HCT116 (cell line): ENCODE results near the gene POLR2H. TPM values are rescaled to one million over a fixed set of nuclear protein-coding genes. Genes with fewer than 3 reads are reported as not detected.

Experiments
- ATAC-seq: fragments of 200-7000 bp; cut with Tn5 transposase; 2 replicates; pipeline ENCODE4 v1.9.1; 2020; ENCODE audit warnings: mild to moderate bottlenecking, moderate library complexity
- BruUV-seq: library from RNA; stranded (reverse); fragments of 400-500 nt; replicated peaks from 2 replicates; lab custom pipeline; 2021; lab: Mats Ljungman, UMichigan
- CTCF ChIA-PET: fragments of 300-600 bp; sonication (Branson Sonifier 250); formaldehyde crosslinking; loops from one replicate; lab custom pipeline; 2021; ENCODE audit warnings: antibody characterized with exemption; lab: Charles Lee
- POLR2A ChIA-PET: fragments of 300-600, 350-600 bp; sonication (Branson Sonifier 250); formaldehyde crosslinking; loops from one replicate; lab custom pipeline; 2021; ENCODE audit warnings: antibody characterized with exemption; lab: Charles Lee
- RAD21 ChIA-PET, 2 experiments: fragments of 300-600 bp; sonication (Branson Sonifier 250); formaldehyde crosslinking; loops; one replicate each; lab custom pipeline; 2023; ENCODE audit warnings: low total read pairs in 2 of 2; ENCODE audit not compliant: uncharacterized antibody in 2 of 2, unreplicated experiment in 2 of 2, low non-redundant PET in 1 of 2; lab: Charles Lee
- DNase-seq: peaks from one replicate; pipeline ENCODE4 v3.0.0-alpha.2; 2010; ENCODE audit warnings: low read depth, low spot score
- H2AFZ ChIP-seq: fragments of 200-600 bp; shearing (Covaris generic), sonication (generic); 2 replicates; pipeline ENCODE4 v1.6.1; 2017; ENCODE audit warnings: low read depth, mixed run types, mixed read lengths, antibody characterized with exemption, low read length; ENCODE audit not compliant: poor library complexity, severe bottlenecking
- H3K27ac ChIP-seq: 2 replicates; pipeline ENCODE4 v1.5.1; 2012; ENCODE audit warnings: low read depth, low read length
- H3K27me3 ChIP-seq: fragments of 200-600 bp; sonication (generic); 2 replicates; pipeline ENCODE4 v1.6.1; 2016; ENCODE audit warnings: mixed run types, low read length, mixed read lengths; ENCODE audit not compliant: insufficient read depth
- H3K36me3 ChIP-seq, 2 experiments: fragments of 200-500 bp in 1 of 2; fragments of 200-600 bp in 1 of 2; sonication (Bioruptor generic) in 1 of 2; sonication (generic) in 1 of 2; 2 replicates each; pipeline versions ENCODE4 v1.5.1 to v1.6.1; 2014 to 2016; ENCODE audit warnings: low read length in 2 of 2, inconsistent platforms in 1 of 2, mixed read lengths in 1 of 2, mixed run types in 1 of 2; ENCODE audit not compliant: insufficient read depth in 2 of 2, control insufficient read depth in 1 of 2
- H3K4me1 ChIP-seq, 2 experiments: fragments of 200-600 bp in 1 of 2; sonication (generic) in 1 of 2; 2 replicates each; pipeline versions ENCODE4 v1.5.1 to v1.6.1; 2012 to 2017; ENCODE audit warnings: low read length in 2 of 2, inconsistent platforms in 1 of 2, mild to moderate bottlenecking in 1 of 2, mixed read lengths in 1 of 2, mixed run types in 1 of 2, moderate library complexity in 1 of 2; ENCODE audit not compliant: insufficient read depth in 2 of 2, control insufficient read depth in 1 of 2
- H3K4me2 ChIP-seq: fragments of 200-600 bp; sonication (generic); 2 replicates; pipeline ENCODE4 v1.6.1; 2017; ENCODE audit warnings: mixed run types, low read length, mixed read lengths
- H3K4me3 ChIP-seq, 2 experiments: fragments of 200-600 bp in 1 of 2; sonication (generic) in 1 of 2; replicated peaks in 1 of 2; 2 replicates each; pipeline ENCODE4 v1.5.1; 2011 to 2016; ENCODE audit warnings: low read length in 2 of 2, control low read depth in 1 of 2, low read depth in 1 of 2, mild to moderate bottlenecking in 1 of 2, mixed read lengths in 1 of 2, mixed run types in 1 of 2
- H3K79me2 ChIP-seq: fragments of 200-600 bp; sonication (generic); 2 replicates; pipeline ENCODE4 v1.6.1; 2017; ENCODE audit warnings: mild to moderate bottlenecking, mixed run types, low read length, moderate library complexity, mixed read lengths; ENCODE audit not compliant: insufficient read depth
- H3K9ac ChIP-seq: fragments of 200-600 bp; sonication (generic); 2 replicates; pipeline ENCODE4 v1.6.1; 2016; ENCODE audit warnings: low read length, mixed read lengths
- H3K9me2 ChIP-seq: fragments of 200-600 bp; sonication (generic), shearing (Covaris generic); 2 replicates; pipeline ENCODE4 v1.6.1; 2017; ENCODE audit warnings: mixed run types, mild to moderate bottlenecking, moderate library complexity; ENCODE audit not compliant: insufficient read depth
- H3K9me3 ChIP-seq, 2 experiments: fragments of 200-500 bp in 1 of 2; fragments of 200-600 bp in 1 of 2; sonication (Bioruptor generic) in 1 of 2; sonication (generic) in 1 of 2; 2 replicates each; pipeline ENCODE4 v1.6.1; 2014 to 2017; ENCODE audit warnings: low read length in 2 of 2, mixed read lengths in 2 of 2, inconsistent platforms in 1 of 2, low read depth in 1 of 2, mild to moderate bottlenecking in 1 of 2, mixed run types in 1 of 2, moderate library complexity in 1 of 2; ENCODE audit not compliant: control insufficient read depth in 1 of 2, insufficient read depth in 1 of 2
- H4K20me1 ChIP-seq: fragments of 200-600 bp; sonication (generic), shearing (Covaris generic); 2 replicates; pipeline ENCODE4 v1.6.1; 2017; ENCODE audit warnings: mixed run types, mild to moderate bottlenecking, moderate library complexity; ENCODE audit not compliant: insufficient read depth
- ATF3 ChIP-seq: IDR thresholded peaks from 2 replicates; pipeline ENCODE4 v1.6.1; 2012
- CBX3 ChIP-seq: IDR thresholded peaks from 2 replicates; pipeline ENCODE4 v1.6.1; 2012; ENCODE audit warnings: low read depth
- CEBPB ChIP-seq: IDR thresholded peaks from 2 replicates; pipeline ENCODE4 v1.6.1; 2012; ENCODE audit warnings: low read depth
- CTCF ChIP-seq, 3 experiments: fragments of 200-600 bp in 1 of 3; sonication (generic) in 1 of 3; IDR thresholded peaks in 2 of 3; conservative IDR thresholded peaks in 1 of 3; 2 replicates each; pipeline ENCODE4 v1.5.1; 2012 to 2017; ENCODE audit warnings: low read depth in 2 of 3, low read length in 2 of 3, antibody characterized with exemption in 1 of 3, borderline replicate concordance in 1 of 3, control low read depth in 1 of 3, mild to moderate bottlenecking in 1 of 3, mixed read lengths in 1 of 3, mixed run types in 1 of 3, moderate library complexity in 1 of 3; ENCODE audit not compliant: insufficient read depth in 1 of 3
- EGR1 ChIP-seq: IDR thresholded peaks from 2 replicates; pipeline ENCODE4 v1.6.1; 2012; ENCODE audit warnings: low read depth
- ELF1 ChIP-seq: IDR thresholded peaks from 2 replicates; pipeline ENCODE4 v1.6.1; 2012; ENCODE audit warnings: low read depth, borderline replicate concordance
- EZH2 ChIP-seq: fragments of 200-600 bp; sonication (generic); IDR thresholded peaks from 2 replicates; pipeline ENCODE4 v1.6.1; 2017; ENCODE audit warnings: antibody characterized with exemption, mixed run types
- FOSL1 ChIP-seq: IDR thresholded peaks from 2 replicates; pipeline ENCODE4 v1.6.1; 2012; ENCODE audit warnings: low read depth
- JUND ChIP-seq: IDR thresholded peaks from 2 replicates; pipeline ENCODE4 v1.6.1; 2012
- MAX ChIP-seq: IDR thresholded peaks from 2 replicates; pipeline ENCODE4 v1.6.1; 2012
- POLR2A ChIP-seq: IDR thresholded peaks from 2 replicates; pipeline ENCODE4 v1.7.0; 2011; ENCODE audit warnings: borderline replicate concordance; ENCODE audit not compliant: insufficient read depth, insufficient read length; ENCODE audit errors: extremely low read depth
- POLR2AphosphoS5 ChIP-seq: IDR thresholded peaks from 2 replicates; pipeline ENCODE4 v1.6.1; 2011; ENCODE audit warnings: mild to moderate bottlenecking, low read depth, low read length, moderate library complexity
- SIN3A ChIP-seq: IDR thresholded peaks from 2 replicates; pipeline ENCODE4 v1.6.1; 2012; ENCODE audit warnings: low read depth
- SP1 ChIP-seq: IDR thresholded peaks from 2 replicates; pipeline ENCODE4 v1.6.1; 2012; ENCODE audit warnings: low read depth
- YY1 ChIP-seq: IDR thresholded peaks from 2 replicates; pipeline ENCODE4 v1.6.1; 2011; ENCODE audit warnings: low read length, low read depth, moderate library complexity, mild to moderate bottlenecking; ENCODE audit not compliant: insufficient replicate concordance; ENCODE audit errors: extremely low read depth
- ZBTB33 ChIP-seq: IDR thresholded peaks from 2 replicates; pipeline ENCODE4 v1.6.1; 2011; ENCODE audit warnings: mild to moderate bottlenecking, low read length, moderate library complexity; ENCODE audit not compliant: insufficient replicate concordance; ENCODE audit errors: extremely low read depth
- ZFX ChIP-seq: fragments of 450-650 bp; IDR thresholded peaks from 2 replicates; pipeline ENCODE4 v1.6.1; 2017
- ZNF274 ChIP-seq: fragments of 200-500 bp; sonication (Bioruptor generic); IDR thresholded peaks from 2 replicates; pipeline ENCODE4 v1.6.1; 2014; ENCODE audit warnings: mild to moderate bottlenecking, low read depth, low read length, inconsistent platforms
- intact Hi-C: fragments of 100-400 bp; cut with micrococcal nuclease; formaldehyde crosslinking; loops from 2 replicates; pipeline ENCODE4 v1.10.0; 2022
- total RNA-seq: library from RNA; stranded (reverse); gene quantifications from one replicate; pipeline ENCODE4 v1.2.1, GENCODE V29; 2021; ENCODE audit not compliant: unreplicated experiment

The POLR2H gene
- total RNA-seq, 1 experiment from 2014 or later = 156 TPM

- H2AFZ ChIP-seq = no peak overlapping the region
- H3K4me2 ChIP-seq = peak overlapping the region; percentile 99
- peak overlapping the region; percentile 96 for H3K27ac ChIP-seq
- POLR2A ChIA-PET = interaction anchor here (0.6 to 2.6 kb wide), 10 partner anchors 9 to 522 kb away, joined by 3 to 13 read pairs (median 4); no protein-coding TSS in a partner anchor
- RAD21 ChIA-PET = interaction anchor here in 1 of 2 experiments (0.6 kb wide), 1 partner anchor 9 kb away, joined by 3 read pairs; no protein-coding TSS in a partner anchor
- peaks cover 9 to 25% of the 10 kb centered on the region in 2 experiments for H3K4me1 ChIP-seq
- H3K27me3 ChIP-seq = no peaks in the 10 kb centered on the region
- BruUV-seq = no TSS peak
- CTCF ChIA-PET = interaction anchor here (0.5 to 1.5 kb wide), 5 partner anchors 9 to 182 kb away, joined by 3 to 7 read pairs (median 3); no protein-coding TSS in a partner anchor
- peaks cover 21 to 26% of the 10 kb centered on the region in 2 experiments; a peak in 3 of 4 replicates for H3K36me3 ChIP-seq
- H3K9me2 ChIP-seq = no peaks in the 10 kb centered on the region
- peak overlapping the region; percentile 99 for H3K9ac ChIP-seq
- intact Hi-C loops = loop anchor here (2.0 kb wide), 2 partner anchors 48 to 182 kb away; partner anchors contain the start of gene EIF4G1
- H3K9me3 ChIP-seq = no peaks in the 10 kb centered on the region
- TF ChIP-seq ZNF274 (no peak), POLR2AphosphoS5 (peak; percentile 95), ZBTB33 (peak; percentile 77), FOSL1 (no peak), CBX3 (no peak), EZH2 (no peak), YY1 (peak; percentile 49), ZFX (peak; percentile 79), MAX (no peak), ATF3 (no peak), ELF1 (no peak), CTCF (IDR thresholded peaks at IDR 0.05 in 2 of 3, conservative IDR thresholded peaks at IDR 0.05 in 1 of 3; ENCODE audit: borderline replicate concordance in 1 of 3, insufficient read depth in 1 of 3, low read depth in 2 of 3, low read length in 2 of 3) (peak in 2 of 3 experiments; percentile 47 to 53; a peak in 4 of 6 replicates), EGR1 (no peak), CEBPB (no peak), JUND (no peak), SIN3A (no peak), SP1 (no peak), POLR2A (peak; percentile 89)
- TF ChIP-seq, all 23 proteins: peak for 6
- peak; percentile 98 for DNase-seq
- no peaks in the 10 kb centered on the region for H4K20me1 ChIP-seq
- peak overlapping the region; percentile 95 to 96 for H3K4me3 ChIP-seq
- peaks cover 47% of the 10 kb centered on the region for H3K79me2 ChIP-seq
- ATAC-seq = peak; percentile 80
These were observed 1.4 kb downstream of the POLR2H start for GRCh38 chr3:184362668-184363546.
